Measurements from ENCODE around the gene DMAC2.

GRCh38 chr19:41424335-41425173, 15.2 kb downstream of the DMAC2 start:
- TF ChIP-seq MYC (IDR thresholded peaks at IDR 0.05; ENCODE audit: low read depth, low read length) = no peak
- TF ChIP-seq CTCF (IDR thresholded peaks at IDR 0.05; ENCODE audit: extremely low read depth in 1 of 2, insufficient read depth in 1 of 2, low read depth in 1 of 2, low read length in 2 of 2) = no peak
- no peak for TF ChIP-seq POLR2AphosphoS5 (IDR thresholded peaks at IDR 0.05; ENCODE audit: insufficient read depth, low read depth, low read length)
- no peak for TF ChIP-seq MAX (IDR thresholded peaks at IDR 0.05; ENCODE audit: insufficient read depth, insufficient read length)
- no peak for TF ChIP-seq POLR2A (IDR thresholded peaks at IDR 0.05; ENCODE audit: low read depth, low read length)
- no peak for TF ChIP-seq EZH2 (IDR thresholded peaks at IDR 0.05; ENCODE audit: borderline replicate concordance, low read depth, low read length, severe bottlenecking)
- TF ChIP-seq JUN (IDR thresholded peaks at IDR 0.05; ENCODE audit: borderline replicate concordance, insufficient read depth, insufficient read length, low read depth) = no peak
- TF ChIP-seq FOS (IDR thresholded peaks at IDR 0.05; ENCODE audit: borderline replicate concordance, insufficient read depth, low read length) = no peak

Measured in endothelial cell of umbilical vein (primary cell).